ENCODE results near the gene CFTR. TPM values are rescaled to one million over a fixed set of nuclear protein-coding genes. Genes with fewer than 3 reads are reported as not detected.
"Not testable (repeated sequence)": the region's sequence is repeated elsewhere in the genome, so short reads cannot be mapped to it uniquely, and the experiment has no call there.

CFTR gene
- total and polyA plus RNA-seq, 10 donors = 0.02 to 0.27 (median 0.05) TPM; not detected in 6

DNA sequence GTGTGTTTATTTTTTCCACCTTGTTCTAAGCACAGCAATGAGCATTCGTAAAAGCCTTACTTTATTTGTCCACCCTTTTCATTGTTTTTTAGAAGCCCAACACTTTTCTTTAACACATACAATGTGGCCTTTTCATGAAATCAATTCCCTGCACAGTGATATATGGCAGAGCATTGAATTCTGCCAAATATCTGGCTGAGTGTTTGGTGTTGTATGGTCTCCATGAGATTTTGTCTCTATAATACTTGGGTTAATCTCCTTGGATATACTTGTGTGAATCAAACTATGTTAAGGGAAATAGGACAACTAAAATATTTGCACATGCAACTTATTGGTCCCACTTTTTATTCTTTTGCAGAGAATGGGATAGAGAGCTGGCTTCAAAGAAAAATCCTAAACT, 28.9 kb downstream of the CFTR start:
- TF ChIP-seq POLR2AphosphoS5 (IDR thresholded peaks at IDR 0.05) (no peak), POLR2A (IDR thresholded peaks at IDR 0.05) (no peak)
- TF ChIP-seq, protein P1, sequence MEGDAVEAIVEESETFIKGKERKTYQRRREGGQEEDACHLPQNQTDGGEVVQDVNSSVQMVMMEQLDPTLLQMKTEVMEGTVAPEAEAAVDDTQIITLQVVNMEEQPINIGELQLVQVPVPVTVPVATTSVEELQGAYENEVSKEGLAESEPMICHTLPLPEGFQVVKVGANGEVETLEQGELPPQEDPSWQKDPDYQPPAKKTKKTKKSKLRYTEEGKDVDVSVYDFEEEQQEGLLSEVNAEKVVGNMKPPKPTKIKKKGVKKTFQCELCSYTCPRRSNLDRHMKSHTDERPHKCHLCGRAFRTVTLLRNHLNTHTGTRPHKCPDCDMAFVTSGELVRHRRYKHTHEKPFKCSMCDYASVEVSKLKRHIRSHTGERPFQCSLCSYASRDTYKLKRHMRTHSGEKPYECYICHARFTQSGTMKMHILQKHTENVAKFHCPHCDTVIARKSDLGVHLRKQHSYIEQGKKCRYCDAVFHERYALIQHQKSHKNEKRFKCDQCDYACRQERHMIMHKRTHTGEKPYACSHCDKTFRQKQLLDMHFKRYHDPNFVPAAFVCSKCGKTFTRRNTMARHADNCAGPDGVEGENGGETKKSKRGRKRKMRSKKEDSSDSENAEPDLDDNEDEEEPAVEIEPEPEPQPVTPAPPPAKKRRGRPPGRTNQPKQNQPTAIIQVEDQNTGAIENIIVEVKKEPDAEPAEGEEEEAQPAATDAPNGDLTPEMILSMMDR (IDR thresholded peaks at IDR 0.05 in 8 of 11, conservative IDR thresholded peaks at IDR 0.05 in 3 of 11) = no peak
- Histone ChIP-seq H3K27me3 (replicated peaks in 1 of 7) (no peaks in the 10 kb centered on the region), H3K36me3 (no peaks in the 10 kb centered on the region), H3K27ac (no peak overlapping the region), H3K4me3 (no peak overlapping the region), H3K9me3 (peaks cover 0 to under 1% (median 0%) of the 10 kb centered on the region in 8 donors), H3K4me1 (no peaks in the 10 kb centered on the region)
- no peak for DNase-seq
- WGBS, 5 donors = 82 to 94% (median 92%) methylated on average over 1 of the region's 1 CpG
- intact Hi-C loops (cut with DNase I; ENCODE audit: low total_unique reads) = no loop called here

GRCh38 chr7:117517194-117517593, 37.4 kb downstream of the CFTR start:
- DNase-seq; H3K4me3 ChIP-seq; H3K27me3 ChIP-seq (replicated peaks in 1 of 7); intact Hi-C loops (cut with DNase I; ENCODE audit: low total_unique reads); H3K27ac ChIP-seq; H3K36me3 ChIP-seq; H3K4me1 ChIP-seq: not testable (repeated sequence)
- 85 to 94% (median 92%) methylated on average over 1 of the region's 1 CpG for WGBS, 5 donors
- H3K9me3 ChIP-seq = peaks cover 0 to 11% (median 2%) of the 10 kb centered on the region in 8 donors

DNA sequence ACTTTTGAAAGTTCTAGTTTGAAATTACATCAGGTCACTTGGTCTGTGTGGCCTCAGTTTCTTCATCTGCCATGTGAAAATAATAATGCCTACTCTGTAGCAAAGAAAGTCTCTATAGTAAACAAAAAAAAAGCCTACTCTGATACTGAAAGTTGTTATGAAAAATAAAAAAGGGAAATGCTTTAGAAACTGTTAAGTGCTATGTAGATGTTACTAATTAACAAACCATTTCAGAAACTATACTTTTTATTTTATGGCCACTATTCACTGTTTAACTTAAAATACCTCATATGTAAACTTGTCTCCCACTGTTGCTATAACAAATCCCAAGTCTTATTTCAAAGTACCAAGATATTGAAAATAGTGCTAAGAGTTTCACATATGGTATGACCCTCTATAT, 50.6 kb downstream of the CFTR start:
- H3K36me3 ChIP-seq = no peaks in the 10 kb centered on the region
- H3K4me3 ChIP-seq = no peak overlapping the region
- no peaks in the 10 kb centered on the region for H3K27me3 ChIP-seq (replicated peaks in 1 of 7)
- intact Hi-C loops (cut with DNase I; ENCODE audit: low total_unique reads) = no loop called here
- TF ChIP-seq POLR2A (IDR thresholded peaks at IDR 0.05) (no peak), POLR2AphosphoS5 (IDR thresholded peaks at IDR 0.05) (no peak)
- TF ChIP-seq, protein P1 (IDR thresholded peaks at IDR 0.05 in 8 of 11, conservative IDR thresholded peaks at IDR 0.05 in 3 of 11) = no peak
- H3K27ac ChIP-seq = no peak overlapping the region
- no peak for DNase-seq
- no peaks in the 10 kb centered on the region for H3K4me1 ChIP-seq
- H3K9me3 ChIP-seq = no peaks in the 10 kb centered on the region

- no peak for TF ChIP-seq POLR2A (IDR thresholded peaks at IDR 0.05)
- TF ChIP-seq, protein P1 (IDR thresholded peaks at IDR 0.05 in 8 of 11, conservative IDR thresholded peaks at IDR 0.05 in 3 of 11) = no peak
- Histone ChIP-seq H3K27me3 (replicated peaks in 1 of 7) (no peaks in the 10 kb centered on the region), H3K9me3 (no peaks in the 10 kb centered on the region), H3K36me3 (no peaks in the 10 kb centered on the region), H3K4me3 (no peak overlapping the region), H3K27ac (no peak overlapping the region), H3K4me1 (no peaks in the 10 kb centered on the region)
- intact Hi-C loops (cut with DNase I; ENCODE audit: low total_unique reads) = no loop called here
- WGBS, 5 donors = 70 to 91% (median 86%) methylated on average over 3 of the region's 3 CpGs
- no peak for DNase-seq
Observed at GRCh38 chr7:117531595-117532244, 51.9 kb downstream of the CFTR start.

DNA sequence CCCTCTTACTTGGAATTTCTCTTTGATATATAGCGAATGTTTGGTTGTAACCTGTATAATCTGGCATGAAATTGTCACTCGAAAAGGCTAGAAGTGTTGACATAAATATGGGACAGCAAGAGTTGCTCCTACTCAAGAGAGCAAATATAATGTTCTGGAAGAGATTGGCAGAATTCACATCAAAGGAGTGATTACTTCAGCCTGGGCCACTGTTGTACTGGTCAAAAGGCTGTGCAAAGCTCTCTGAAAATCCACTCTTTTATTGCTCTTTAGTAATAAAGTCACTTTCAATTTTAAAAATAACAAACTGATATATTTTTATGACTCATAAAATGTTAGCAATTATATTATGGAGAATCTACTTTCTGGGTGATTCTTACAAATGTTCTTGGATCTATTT, 58.2 kb downstream of the CFTR start:
- Histone ChIP-seq H3K27ac (no peak overlapping the region), H3K27me3 (replicated peaks in 1 of 7) (no peaks in the 10 kb centered on the region), H3K9me3 (no peaks in the 10 kb centered on the region), H3K4me1 (no peaks in the 10 kb centered on the region), H3K36me3 (no peaks in the 10 kb centered on the region), H3K4me3 (no peak overlapping the region)
- no peak for TF ChIP-seq POLR2AphosphoS5 (IDR thresholded peaks at IDR 0.05)
- TF ChIP-seq POLR2A (IDR thresholded peaks at IDR 0.05) = no peak
- TF ChIP-seq, protein P1 (IDR thresholded peaks at IDR 0.05 in 8 of 11, conservative IDR thresholded peaks at IDR 0.05 in 3 of 11) = no peak
- DNase-seq = no peak
- WGBS, 5 donors = 80 to 90% (median 82%) methylated on average over 2 of the region's 2 CpGs
- intact Hi-C loops (cut with DNase I; ENCODE audit: low total_unique reads) = no loop called here
